Adrenal gland (tissue), 12 donors: Measurements from ENCODE around the gene CPLANE2. TPM values are rescaled to one million over a fixed set of nuclear protein-coding genes. Genes with fewer than 3 reads are reported as not detected.
"Not testable (repeated sequence)": the region's sequence is repeated elsewhere in the genome, so short reads cannot be mapped to it uniquely, and the experiment has no call there.

Source experiments
- DNase-seq, 7 donors: peaks; one replicate each; pipeline ENCODE4 v3.0.0-alpha.2; 2019 to 2020
- H3K27ac ChIP-seq, 5 donors: fragments of 200-600 bp; sonication (generic) in 4 of 5; 1 replicate in 3 of 5; 2 replicates in 2 of 5; pipeline versions ENCODE4 v1.5.1 to v1.8.0; 2016 to 2020; ENCODE audit warnings: mild to moderate bottlenecking in 1 of 5
- H3K27me3 ChIP-seq: fragments of 200-600 bp; 2 replicates; pipeline ENCODE4 v1.8.0; 2021
- H3K36me3 ChIP-seq, 2 donors: fragments of 200-600 bp; replicated peaks in 1 of 2; 1 replicate in 1 of 2; 2 replicates in 1 of 2; pipeline versions ENCODE4 v1.5.1 to v1.8.0; 2018 to 2022
- H3K4me1 ChIP-seq, 2 donors: fragments of 200-600 bp; replicated peaks in 1 of 2; 1 replicate in 1 of 2; 2 replicates in 1 of 2; pipeline versions ENCODE4 v1.5.1 to v1.8.0; 2018 to 2021
- H3K4me3 ChIP-seq, 4 donors: fragments of 200-600 bp; sonication (generic) in 3 of 4; one replicate each; pipeline ENCODE4 v1.5.1; 2016 to 2018
- H3K9me3 ChIP-seq, 3 donors: fragments of 200-600 bp; sonication (generic) in 1 of 3; replicated peaks in 1 of 3; 1 replicate in 2 of 3; 2 replicates in 1 of 3; pipeline versions ENCODE4 v1.5.1 to v1.8.0; 2016 to 2021
- CTCF ChIP-seq, 6 experiments: fragments of 450-650 bp in 4 of 6; fragments of 200-600 bp in 2 of 6; sonication (generic) in 1 of 6; IDR thresholded peaks; 1 replicate in 5 of 6; 2 replicates in 1 of 6; pipeline versions ENCODE4 v1.5.1 to v1.8.0; 2016 to 2021; ENCODE audit warnings: antibody characterized with exemption in 6 of 6, mild to moderate bottlenecking in 2 of 6, moderate library complexity in 1 of 6
- POLR2A ChIP-seq, 2 donors: fragments of 450-650 bp; IDR thresholded peaks; one replicate each; pipeline ENCODE4 v1.6.1; 2017; ENCODE audit warnings: antibody characterized with exemption in 2 of 2, mild to moderate bottlenecking in 2 of 2, moderate library complexity in 1 of 2
- WGBS, 4 donors: extraction: QIAGEN DNeasy Blood & Tissue Kit in 2 of 4; methylation state at CpG; one replicate each; pipeline versions ENCODE4 v1.1.5 to v1.1.7; 2013 to 2017; 5-methylcytosine and 5-hydroxymethylcytosine counted together
- intact Hi-C, 2 donors: fragments of 100-400 bp; cut with DNase I; formaldehyde crosslinking; loops; one replicate each; pipeline versions ENCODE4 v1.14.1 to v1.15.0; 2022 to 2023
- polyA plus RNA-seq, 3 donors: library from polyadenylated mRNA; stranded (reverse); fragments of 200-250 nt in 2 of 3; fragments of 350-450 nt in 1 of 3; fragmentation: Illumina TruSeq in 1 of 3; extraction: RNeasy Lipid Tissue Mini Kit (QIAGEN cat#74804) in 1 of 3; gene quantifications; one replicate each; pipeline ENCODE4 v1.2.3, GENCODE V29; 2013 to 2014
- total RNA-seq, 9 donors: library from RNA; depleted of rRNA in 4 of 9; stranded (reverse); fragments of >200 nt in 4 of 9; fragments of 120-200 nt in 1 of 9; fragmentation: NEBNext Ultra II Directional in 1 of 9; extraction: Animal tissue kit (Norgen Biotek cat#: 25700) in 1 of 9; gene quantifications; one replicate each; pipeline versions ENCODE4 v1.1.0 to v1.2.4, GENCODE V29; 2013 to 2023
- donor health status: healthy with polysubstance abuse.
- donor health status: Bipolar disorder and iron deficiency.
- donor health status: DM: yes; HTN: yes; CAD: no.
- donor health status: DM: no; HTN: no; CAD: no.
- donor health status: DM: no; HTN: no; CAD: no.
- donor health status: DM: yes; HTN: yes; CAD: no.

CPLANE2 gene
- total and polyA plus RNA-seq, 12 donors, result 2.8 to 21.3 (median 11.5) TPM

DNA sequence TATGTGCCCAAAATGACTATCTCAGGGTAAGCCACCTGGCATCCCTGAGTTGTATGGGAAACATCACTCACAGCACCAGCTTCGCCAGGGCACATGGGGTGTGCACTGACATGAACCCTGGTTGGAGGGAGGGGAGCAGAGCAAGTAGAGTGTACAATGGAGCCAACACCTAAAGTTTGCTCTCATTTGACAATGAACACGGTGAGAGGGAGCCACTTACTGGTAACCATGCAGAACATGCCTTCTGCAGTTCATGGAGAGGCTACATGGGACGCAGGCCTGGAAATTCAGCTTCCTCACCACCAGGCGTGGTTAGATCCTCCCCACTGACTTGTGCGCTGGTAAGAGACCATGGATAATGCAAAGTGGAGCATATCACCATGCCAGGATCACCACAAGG lies 10.0 kb upstream of the CPLANE2 start:
- H3K27me3 ChIP-seq, result no peaks in the 10 kb centered on the region
- peaks cover 28 to 40% of the 10 kb centered on the region in 2 donors for H3K4me1 ChIP-seq
- peaks cover 0 to 18% of the 10 kb centered on the region in 2 donors for H3K36me3 ChIP-seq
- no peak for TF ChIP-seq POLR2A (IDR thresholded peaks at IDR 0.05)
- no peak for TF ChIP-seq CTCF (IDR thresholded peaks at IDR 0.05)
- intact Hi-C loops, result loop anchor here in 1 of 2 donors (5.0 kb wide), 1 partner anchor 50 kb away; no protein-coding TSS in a partner anchor
- 84 to 97% (median 90%) methylated on average over 5 of the region's 5 CpGs for WGBS, 4 donors
- H3K9me3 ChIP-seq, result no peaks in the 10 kb centered on the region
- peak in 2 of 7 donors; percentile 8 to 9 for DNase-seq
- peak overlapping the region in 2 of 5 donors; percentile 4 to 80 for H3K27ac ChIP-seq
- H3K4me3 ChIP-seq, result no peak overlapping the region

DNA sequence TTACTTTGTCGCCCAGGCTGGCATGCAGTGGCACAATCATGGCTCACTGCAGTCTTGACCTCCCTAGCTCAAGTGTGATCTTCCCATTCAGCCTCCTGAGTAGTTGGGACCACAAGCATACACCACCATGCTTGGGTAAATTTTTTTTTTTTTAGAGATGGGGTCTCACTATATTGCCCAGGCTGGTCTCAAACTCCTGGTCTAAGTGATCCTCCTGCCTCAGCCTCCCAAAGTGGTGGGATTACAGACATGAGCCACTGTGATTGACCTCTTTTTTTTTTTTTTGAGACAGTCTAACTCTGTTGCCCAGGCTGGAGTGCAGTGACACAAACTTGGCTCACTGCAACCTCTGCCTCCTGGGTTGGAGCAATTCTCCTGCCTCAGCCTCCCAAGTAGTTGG lies 9.3 kb upstream of the CPLANE2 start:
- not testable (repeated sequence) for H3K9me3 ChIP-seq, H3K4me3 ChIP-seq, H3K27me3 ChIP-seq, H3K27ac ChIP-seq
- intact Hi-C loops, result loop anchor here in 1 of 2 donors (5.0 kb wide), 1 partner anchor 49 kb away; no protein-coding TSS in a partner anchor
- Histone ChIP-seq H3K36me3 (peaks cover 0 to 11% of the 10 kb centered on the region in 2 donors), H3K4me1 (peaks cover 28 to 40% of the 10 kb centered on the region in 2 donors)
- 96 to 100% (median 98%) methylated on average over 1 of the region's 1 CpG for WGBS, 4 donors
- peak in 1 of 7 donors; percentile 7 for DNase-seq

DNA sequence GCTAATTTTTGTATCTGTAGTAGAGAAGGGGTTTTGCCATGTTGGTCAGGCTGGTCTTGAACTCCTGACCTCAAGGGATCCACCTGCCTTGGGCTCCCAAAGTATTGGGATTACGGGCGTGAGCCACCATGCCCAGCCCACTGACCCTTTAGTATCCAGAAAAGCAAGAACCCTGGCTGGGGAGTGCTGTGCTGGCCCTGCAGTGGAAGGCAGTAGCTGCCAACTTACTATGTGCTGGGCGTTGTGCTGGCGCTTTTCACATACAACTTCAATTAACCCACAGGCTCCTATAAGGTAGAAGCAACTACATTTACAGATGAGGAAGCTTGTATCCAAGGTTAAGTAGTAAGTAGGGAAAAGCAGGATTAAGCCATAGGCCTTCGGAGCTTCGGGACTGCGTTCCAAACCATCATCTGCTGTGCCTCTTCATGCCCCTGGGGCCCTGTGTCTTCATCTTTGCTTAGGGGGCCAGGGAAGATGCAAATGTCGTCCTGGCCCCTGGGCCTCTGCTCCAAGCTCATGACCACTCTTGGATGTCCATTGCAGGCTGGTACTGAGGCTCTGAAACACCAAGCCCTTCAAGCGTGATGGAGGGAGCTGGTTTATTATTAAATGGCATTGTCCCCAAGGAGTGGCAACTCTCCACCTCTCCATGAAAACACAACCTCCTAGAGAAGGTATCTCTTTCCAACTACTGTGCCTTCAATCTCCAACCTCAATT lies 8.7 kb upstream of the CPLANE2 start:
- Histone ChIP-seq H3K27ac (no peak overlapping the region), H3K4me3 (no peak overlapping the region), H3K36me3 (peaks cover 0 to 5% of the 10 kb centered on the region in 2 donors), H3K4me1 (peaks cover 28 to 38% of the 10 kb centered on the region in 2 donors), H3K27me3 (no peaks in the 10 kb centered on the region), H3K9me3 (no peaks in the 10 kb centered on the region)
- WGBS, 4 donors, result 85 to 95% (median 91%) methylated on average over 8 to 9 of the region's 9 CpGs
- intact Hi-C loops, result loop anchor here in 1 of 2 donors (5.0 kb wide), 1 partner anchor 48 kb away; no protein-coding TSS in a partner anchor
- DNase-seq, result peak in 2 of 7 donors; percentile 4 to 14
- TF ChIP-seq CTCF (IDR thresholded peaks at IDR 0.05) (no peak), POLR2A (IDR thresholded peaks at IDR 0.05) (no peak)

GRCh38 chr1:16244650-16245285 lies 7.8 kb upstream of the CPLANE2 start:
- peak in 2 of 7 donors; percentile 4 to 13 for DNase-seq
- Histone ChIP-seq H3K9me3 (no peaks in the 10 kb centered on the region), H3K27ac (no peak overlapping the region), H3K36me3 (peaks cover 0 to 5% of the 10 kb centered on the region in 2 donors), H3K27me3 (no peaks in the 10 kb centered on the region), H3K4me3 (no peak overlapping the region), H3K4me1 (peaks cover 20 to 29% of the 10 kb centered on the region in 2 donors)
- intact Hi-C loops, result loop anchor here (5.0 kb wide), 2 partner anchors 47 to 162 kb away; no protein-coding TSS in a partner anchor
- WGBS, 4 donors, result 57 to 84% (median 72%) methylated on average over 5 to 8 of the region's 8 CpGs
- TF ChIP-seq CTCF (IDR thresholded peaks at IDR 0.05) (peak in 2 of 6 experiments; percentile 16 to 19), POLR2A (IDR thresholded peaks at IDR 0.05) (no peak)
